HG03159 (cell line): ENCODE data around the gene POU2F3.
"Not testable (repeated sequence)": the region's sequence is repeated elsewhere in the genome, so short reads cannot be mapped to it uniquely, and the experiment has no call there.

ENCODE experiments used
- ATAC-seq: cut with Tn5 transposase; IDR thresholded peaks from one replicate; pipeline ENCODE4 v1.9.1; 2021; ENCODE audit warnings: mild to moderate bottlenecking, moderate library complexity; ENCODE audit not compliant: unreplicated experiment

The POU2F3 gene

DNA sequence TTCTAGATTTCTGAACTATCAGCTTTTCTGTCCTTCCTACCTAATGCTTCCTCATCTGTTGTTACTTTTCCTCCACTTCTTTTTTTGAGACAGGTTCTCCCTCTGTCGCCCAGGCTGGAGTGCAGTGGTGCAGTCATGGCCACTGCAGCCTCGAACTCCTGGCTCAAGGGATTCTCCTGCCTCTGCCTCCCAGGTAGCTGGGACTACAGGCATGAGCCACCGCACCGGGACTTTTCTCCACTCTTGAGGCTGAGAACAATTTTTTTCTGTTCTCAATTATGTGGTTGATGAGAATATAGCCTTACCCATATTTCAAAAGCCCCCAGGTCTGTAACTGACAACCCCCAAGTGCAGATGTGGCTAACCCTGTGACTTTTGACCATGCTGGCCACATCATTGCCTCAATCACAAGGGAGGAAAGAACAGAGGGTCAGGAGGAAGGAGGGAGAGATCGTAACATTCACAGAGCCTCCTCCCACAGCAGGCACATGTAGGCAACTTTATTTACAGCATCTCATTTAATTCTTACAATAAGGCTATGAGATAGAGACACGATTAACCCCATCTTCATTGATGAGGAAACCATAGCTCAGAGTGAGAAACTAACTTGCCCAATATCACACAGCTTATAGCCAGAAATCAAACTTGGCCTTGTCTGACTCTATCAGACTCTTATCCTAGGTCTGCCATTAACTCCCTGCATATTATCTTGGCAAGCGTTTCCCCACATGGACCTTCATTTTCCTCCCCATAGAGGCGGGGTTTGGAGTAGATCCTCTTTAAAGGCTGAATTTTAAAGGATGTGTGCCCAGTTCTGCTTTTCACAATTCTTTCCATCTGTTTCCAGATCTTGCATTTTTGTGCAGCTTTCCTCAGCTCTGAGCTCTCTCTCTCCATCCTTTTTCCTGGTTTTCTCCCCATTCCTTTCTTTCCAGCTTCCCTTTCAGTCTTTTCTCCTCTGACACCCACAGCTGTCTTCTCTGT, 9.6 kb downstream of the POU2F3 start:
- ATAC-seq = no peak

DNA sequence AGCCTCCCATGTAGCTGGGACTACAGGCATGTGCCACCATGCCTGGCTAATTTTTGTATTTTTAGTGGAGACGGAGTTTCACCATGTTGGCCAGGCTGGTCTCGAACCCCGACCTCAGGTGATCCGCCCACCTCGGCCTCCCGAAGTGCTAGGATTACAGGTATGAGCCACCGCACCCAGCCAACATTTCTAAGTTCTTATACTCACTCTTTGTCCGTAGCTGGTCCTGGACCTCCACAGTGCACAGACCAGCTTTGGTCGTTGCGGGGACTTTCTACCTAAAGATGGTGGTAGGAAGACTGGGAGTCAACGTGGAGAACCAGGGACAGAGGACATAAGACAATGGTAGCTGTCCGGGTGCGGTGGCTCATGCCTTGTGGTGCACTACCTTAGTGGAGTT, 13.4 kb downstream of the POU2F3 start:
- not testable (repeated sequence) for ATAC-seq

DNA sequence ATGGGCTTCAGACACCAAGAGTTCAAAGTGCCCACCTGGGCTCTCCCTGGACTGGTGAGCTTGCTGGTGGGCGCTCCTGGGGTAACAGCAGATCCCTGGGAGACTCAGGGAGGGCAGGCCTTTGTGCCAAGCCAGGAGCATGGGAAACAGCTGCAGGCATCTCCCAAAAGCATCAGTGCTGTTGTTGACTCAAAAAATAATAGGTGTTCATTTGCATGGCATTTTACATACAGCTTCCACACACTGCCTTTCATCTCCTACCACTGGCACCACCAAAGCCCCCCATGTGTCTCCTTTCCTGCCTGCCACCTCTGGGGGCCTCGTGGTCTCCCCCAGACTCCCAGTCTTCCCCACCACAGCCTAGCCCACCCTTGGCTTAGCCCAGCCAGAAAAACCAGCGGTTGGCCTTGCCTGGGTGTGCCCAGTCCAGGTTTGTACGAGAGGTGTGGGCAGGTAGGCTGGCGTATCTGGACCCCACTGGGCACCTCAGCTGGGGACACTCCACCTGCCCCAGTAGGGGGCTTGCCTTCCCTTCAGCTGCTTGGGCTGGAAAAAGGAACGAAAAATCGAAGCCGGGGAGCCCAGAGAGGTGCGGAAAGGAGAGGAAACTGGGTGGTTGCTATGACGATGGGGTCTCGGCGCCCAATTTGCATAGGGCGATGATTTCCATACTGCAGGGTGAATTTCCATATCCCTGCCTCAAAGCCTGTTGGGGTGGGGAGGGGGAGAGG, 15.0 kb downstream of the POU2F3 start:
- no peak for ATAC-seq

DNA sequence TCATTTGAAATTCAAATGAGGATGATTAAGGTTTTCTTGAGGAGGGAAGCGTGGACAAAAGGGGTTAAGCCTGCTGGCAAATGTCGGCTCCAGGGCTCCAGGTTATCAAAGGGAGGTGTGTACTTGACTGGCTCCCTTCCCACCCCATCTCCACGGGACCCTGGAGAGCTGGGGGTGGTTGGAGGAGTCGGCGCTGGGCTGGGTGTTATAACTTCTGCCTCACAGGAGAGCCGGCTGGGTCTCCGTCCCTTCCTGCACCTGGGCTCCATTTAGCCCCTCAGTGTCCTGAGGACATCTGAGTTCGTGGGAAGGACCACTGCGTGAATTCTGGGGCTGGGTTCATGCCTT, 15.6 kb downstream of the POU2F3 start:
- ATAC-seq = no peak

DNA sequence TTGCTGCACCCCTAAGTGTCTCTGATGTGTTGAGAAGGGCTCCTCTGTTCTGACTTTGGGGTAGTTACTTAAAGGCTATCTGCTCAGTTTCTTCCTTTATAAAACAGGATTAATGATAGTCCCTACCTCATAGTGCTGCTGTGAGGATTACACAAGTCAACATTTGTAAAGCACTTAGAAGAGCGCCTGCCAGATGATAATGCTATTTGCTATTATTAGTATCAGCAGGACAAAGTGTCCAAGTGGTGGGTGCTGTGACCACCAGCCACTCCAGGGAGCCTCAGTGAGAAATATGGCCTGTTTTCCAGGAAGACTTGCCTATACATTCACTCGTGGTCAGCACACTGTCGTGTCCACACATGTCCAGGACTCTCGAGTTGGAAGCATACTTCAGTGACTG, 16.2 kb downstream of the POU2F3 start:
- no peak for ATAC-seq

DNA sequence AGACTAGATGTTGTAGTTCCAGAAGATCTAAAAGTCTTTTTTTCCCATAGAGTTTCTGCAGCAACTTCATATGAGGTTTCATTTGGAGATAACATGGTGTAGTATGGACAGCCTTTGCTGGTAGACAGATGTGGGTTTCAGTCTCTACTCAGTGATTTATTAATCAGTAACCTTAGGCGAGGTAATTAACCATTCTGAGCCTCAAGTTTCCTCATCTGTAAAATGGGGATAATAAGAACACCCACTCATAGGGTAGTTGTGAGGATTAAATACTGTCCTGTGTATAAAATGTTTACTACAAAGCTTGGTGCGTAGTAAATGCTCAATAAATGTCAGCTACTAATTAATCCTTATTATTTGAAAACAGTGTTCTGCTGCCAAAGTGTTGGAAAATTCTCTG, 16.8 kb downstream of the POU2F3 start:
- ATAC-seq = no peak

DNA sequence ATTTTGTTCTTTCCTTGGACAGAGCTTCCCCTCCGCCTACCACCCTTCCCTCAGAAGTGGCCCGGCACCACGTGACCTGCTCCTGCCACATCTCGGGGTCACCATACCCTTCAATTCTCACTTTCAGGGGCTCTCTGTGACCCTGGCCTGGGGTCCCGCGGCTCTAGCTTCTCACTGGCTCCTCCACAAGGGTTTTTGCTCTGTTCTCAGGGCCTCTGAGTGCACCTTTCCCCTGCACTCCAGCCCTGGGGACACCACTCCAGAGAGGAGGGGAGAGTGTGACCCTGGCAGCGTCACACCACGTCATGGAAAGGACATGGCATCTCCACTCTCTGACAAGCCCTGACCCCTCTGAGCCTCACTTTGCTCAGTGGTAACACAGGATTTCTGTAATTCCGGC, 17.4 kb downstream of the POU2F3 start:
- no peak for ATAC-seq

DNA sequence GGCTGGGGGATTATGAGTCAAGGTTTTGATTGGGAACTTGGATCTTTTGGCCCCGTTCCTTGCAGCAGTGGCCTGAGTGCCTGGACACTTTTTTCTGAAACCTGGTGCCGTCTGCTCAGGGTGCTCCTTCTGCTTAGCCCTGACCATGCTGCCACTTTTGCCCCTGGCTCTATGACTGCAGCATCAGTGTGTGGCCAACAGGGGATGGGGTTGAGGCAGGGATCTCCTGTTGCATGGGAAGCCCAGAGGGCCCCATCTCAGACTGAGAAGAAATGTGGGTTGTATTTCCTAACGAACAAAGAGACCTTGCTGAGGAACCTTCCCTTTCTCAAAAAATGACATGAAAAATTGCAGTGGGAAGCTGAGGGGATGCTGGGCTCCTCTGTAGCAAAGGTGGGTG, 18.7 kb downstream of the POU2F3 start:
- ATAC-seq = no peak

DNA sequence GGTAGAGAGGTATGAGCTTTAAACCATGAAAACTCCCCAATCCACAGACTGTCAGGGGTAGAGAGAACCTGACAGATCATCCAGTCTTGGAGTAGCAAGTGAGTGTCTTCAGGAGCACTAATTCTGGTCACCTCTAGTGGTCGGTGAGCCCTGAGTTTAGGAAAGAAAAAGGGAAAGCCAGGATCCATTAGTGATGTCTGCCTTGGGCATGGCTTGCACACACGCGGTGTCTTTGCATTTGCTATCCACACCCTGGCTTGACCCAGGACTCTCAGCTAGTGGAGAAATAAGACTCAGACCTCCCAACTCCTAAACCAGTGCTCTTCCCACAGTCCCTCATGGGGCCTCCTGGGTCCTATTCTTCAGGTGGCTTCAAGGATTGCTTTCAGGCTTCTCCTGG, 19.3 kb downstream of the POU2F3 start:
- no peak for ATAC-seq

DNA sequence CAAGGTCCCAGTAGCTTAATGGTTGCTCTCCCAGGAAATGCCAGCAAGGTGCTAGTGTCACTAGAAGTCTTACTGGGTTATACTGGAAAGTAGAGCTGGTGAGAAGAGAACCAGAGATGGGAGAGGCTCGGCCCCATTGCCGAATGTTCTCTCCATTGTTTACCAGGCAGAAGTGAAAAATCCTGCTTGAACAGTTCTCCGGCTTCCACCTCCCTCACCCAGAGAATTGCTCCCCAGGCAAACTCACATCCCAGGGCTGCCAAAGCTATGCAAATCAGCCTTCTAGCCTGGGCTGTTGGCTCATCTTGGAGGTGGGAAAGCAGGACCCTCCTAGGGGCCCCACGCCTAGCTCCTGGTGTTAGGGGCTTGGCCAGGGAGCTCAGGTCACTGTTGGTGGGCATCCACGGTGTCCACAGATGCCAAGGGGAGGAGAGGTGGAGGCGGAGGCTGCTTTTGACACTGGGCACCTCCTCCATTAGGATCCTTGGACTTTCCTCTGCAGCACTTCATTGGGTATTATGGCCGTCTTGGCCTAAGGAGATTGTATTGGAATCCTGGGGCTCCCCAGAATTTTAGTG, 20.1 kb downstream of the POU2F3 start:
- ATAC-seq = no peak

DNA sequence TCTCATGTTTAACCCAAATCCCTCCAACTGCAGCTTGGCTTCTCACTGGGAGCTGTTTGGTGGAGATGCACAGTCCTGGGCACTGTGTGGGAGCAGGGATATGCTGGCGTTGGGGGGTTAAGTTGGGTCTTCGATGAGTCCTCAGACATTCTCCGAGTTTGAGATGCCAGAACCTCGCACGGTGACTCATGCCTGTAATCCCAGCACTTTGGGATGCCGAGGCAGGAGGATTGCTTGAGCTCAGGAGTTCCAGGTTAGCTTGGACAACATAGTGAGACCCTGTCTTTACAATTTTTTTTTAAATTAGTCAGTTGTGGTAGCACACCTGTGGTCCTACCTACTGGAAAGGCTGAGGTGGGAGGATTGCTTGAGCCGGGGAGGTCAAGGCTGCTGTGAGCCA, 20.7 kb downstream of the POU2F3 start:
- ATAC-seq = no peak

DNA sequence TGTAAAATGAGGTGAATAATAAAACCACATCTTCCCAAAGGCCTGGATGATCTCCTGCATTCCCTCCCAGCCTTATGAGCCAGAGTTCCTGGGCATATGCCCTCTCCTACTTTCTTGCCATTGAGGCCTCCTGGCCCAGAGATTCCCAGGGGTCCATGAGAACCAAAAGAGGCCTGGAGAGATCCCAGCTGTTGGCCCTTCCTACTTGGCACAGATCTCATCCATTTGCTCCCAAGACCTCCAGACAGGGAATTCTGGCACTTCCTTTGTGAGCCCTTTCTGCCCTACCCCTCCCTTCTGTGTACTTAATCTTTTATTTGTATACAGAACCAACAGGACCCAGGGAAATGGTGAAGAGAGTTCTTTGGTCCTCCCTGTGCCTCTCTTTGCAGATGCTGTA, 21.4 kb downstream of the POU2F3 start:
- ATAC-seq = no peak

DNA sequence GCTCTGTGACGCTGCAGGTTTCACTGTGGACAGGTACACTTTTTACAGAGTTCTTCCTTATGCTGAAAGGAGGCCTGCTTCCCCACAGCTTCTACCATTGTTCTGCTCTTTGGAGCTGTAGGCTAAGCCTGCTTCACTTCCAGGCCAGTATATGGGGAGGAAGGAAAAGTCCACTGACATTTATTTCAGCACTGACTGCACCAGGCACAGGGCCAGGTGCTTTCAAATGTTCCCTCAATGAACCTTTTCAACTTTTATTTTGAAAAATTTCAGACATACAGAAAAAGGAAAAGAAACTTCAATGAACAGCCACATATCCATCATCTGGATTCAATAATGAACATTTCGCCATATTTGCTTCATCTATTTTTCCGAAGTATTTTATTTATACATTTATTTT, 22.0 kb downstream of the POU2F3 start:
- ATAC-seq = no peak

DNA sequence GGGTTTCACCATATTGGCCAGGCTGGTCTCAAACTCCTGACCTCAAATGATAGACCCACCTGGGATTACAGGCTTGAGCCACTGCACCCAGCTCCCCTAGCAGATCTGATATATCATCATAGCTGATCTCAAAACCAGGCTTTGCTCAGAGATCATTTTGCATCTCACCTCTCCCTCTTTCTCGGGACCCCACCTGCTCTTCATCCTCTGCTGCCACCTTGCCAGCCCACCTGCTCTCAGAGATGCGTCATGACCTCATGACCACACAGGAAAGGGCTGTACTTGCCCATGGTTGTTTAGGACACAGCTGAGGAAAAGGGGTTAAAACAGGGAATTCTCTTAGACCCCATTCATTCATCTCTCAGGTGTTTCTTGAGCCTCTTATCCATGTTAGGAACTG, 27.4 kb downstream of the POU2F3 start:
- ATAC-seq = no peak

DNA sequence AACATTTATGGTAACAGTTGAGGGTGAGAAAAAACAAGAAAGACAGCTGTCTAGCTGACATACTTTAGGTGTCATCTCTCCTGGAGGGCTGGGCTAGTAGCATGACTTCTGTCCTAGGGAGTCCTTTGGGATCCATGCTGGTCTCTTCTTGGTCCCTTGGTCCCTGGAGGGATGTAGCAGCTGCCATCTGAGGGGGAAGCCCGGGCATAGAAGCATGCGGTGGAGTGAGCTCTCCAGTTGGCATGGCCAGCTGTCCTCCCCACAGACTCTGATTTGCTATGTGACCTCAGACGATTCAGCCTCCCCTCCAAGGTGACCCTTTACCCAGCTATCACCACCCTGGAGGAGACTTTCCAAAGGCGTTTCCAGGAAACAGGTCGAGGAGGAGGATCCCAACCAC, 28.7 kb downstream of the POU2F3 start:
- ATAC-seq = no peak

DNA sequence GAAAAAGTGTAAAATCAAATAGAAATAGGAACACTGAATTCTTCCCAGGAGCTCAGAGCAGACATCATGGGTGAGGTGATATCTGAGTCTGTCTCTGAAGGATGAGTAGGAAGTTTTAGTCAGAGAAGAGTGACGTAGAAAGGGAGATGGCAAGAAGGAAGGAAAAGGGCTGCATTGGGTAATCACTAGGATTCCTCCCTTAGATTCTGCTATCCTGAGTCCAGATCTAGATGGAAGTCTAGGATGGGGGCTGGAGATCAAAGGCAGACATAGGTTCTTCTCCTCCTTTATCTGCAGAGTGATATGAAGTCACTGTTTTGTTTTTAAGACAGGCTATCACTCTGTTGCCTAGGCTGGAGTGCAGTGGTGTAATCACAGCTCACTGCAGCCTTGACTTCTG, 30.4 kb downstream of the POU2F3 start:
- no peak for ATAC-seq

DNA sequence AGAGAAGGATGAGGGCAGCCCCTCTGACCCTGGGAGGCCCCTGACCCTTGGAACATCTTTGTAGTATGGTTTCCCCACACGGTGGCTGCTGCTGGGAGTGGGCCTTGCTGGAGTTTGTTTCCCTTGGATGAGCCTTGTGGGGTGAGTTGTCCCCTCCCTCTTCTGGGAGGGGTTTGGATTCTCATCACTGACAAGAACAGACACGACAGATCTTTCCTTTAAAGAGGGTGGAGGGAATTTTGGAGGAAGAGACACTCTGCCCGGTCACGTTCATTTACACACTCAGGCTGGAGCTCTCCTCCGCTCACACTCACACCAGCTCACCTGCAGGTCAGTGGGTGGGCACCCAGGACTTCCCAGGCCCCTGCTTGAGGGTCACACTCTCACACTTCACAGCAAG, 31.7 kb downstream of the POU2F3 start:
- ATAC-seq = no peak

DNA sequence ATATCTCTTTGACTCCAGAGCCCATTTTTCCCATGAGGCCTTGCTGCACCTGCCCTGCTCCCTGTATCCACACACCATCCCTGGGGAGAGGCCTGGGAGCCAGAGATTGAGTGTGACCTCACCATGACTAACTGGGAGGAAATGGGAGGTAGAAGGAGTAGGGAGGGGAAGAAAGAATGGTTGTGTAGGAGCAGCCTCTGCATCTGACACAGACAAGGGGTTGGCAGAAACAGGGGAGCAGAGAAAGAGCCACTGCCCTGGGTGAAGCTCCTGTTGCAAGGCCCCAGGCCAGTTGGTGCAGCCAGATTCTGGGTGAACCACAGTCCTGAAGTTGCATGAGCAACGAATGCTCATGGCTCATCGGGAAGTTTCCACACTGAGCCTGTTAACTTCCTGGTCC, 32.4 kb downstream of the POU2F3 start:
- ATAC-seq = no peak

DNA sequence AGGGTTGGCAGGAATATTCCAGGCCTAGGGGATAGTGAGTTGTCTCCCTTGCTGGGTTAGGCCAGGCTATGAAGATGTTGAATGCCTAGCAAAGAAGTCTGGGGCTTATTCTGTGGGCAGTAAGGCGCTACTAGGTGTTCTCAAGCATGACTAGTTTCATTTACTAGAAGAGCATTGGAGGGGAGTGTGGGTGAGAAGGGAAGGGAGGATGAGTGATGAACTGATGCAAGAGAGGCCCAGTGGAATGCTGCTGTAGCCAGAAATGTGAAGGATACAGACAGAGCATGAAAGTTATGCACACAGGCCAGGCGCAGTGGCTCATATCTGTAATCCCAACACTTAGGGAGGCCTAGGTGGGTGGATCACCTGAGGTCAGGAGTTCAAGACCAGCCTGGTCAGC, 33.5 kb downstream of the POU2F3 start:
- no peak for ATAC-seq

DNA sequence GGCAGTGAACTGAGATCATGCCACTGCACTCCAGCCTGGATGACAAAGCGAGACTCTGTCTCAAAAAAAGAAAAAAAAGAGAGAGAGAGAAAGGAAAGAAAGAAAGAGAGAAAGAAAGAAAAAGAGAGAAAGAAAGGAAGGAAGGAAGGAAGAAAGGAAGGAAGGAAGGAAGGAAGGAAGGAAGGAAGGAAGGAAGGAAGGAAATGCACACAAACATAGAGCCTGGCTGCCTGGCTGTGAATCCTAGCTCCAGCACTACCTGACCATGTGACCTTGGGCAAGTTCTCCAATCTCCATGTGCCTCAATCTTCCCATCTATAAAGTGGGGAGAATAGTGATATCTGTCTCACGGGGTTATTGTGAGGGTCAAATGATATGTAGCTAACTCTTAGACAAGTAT, 34.0 kb downstream of the POU2F3 start:
- not testable (repeated sequence) for ATAC-seq

DNA sequence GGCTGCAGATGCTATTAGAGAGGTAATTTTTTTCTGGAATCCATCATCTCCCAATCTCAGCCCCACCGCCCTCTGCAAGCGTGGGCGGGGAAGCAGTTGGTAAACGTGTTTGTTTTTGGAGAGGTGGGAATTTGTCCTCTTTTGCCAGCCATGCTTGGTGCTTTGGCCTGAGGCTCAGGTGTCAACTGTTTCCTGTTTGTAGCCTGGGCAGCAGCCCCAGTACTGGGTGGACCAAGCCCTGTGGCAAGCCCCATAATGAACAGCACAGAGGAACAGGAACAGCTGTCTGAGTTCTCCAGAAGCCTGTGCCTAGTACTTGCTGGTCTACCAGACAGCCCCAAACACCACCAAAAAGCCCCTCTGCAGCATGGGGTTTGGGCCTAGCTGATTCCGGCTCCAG, 39.6 kb downstream of the POU2F3 start:
- no peak for ATAC-seq

DNA sequence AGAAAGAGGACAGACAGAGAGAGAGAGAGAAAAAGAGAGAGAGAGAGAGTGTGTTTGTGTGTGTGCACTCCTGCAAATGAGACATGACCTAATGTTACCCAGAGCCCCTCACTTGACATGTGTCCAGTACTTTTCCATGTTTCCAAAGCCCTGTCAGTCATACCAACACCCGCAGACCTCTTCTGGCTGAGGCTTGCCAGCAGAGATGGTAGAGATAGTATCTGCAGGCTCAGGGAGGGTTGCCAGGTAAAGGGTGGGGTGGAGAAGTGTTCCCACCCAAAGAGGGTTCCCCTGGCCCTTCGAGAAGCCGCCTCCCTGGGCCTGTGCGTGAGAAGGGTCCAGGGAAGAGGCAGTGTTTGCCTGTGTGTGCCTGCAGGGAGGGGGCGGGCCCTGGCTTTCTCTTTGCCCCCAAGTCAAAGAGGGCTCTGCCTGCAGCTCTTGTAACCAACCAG, 40.7 kb downstream of the POU2F3 start:
- ATAC-seq = no peak
